Measurements from ENCODE around the gene CNTNAP5.

DNA sequence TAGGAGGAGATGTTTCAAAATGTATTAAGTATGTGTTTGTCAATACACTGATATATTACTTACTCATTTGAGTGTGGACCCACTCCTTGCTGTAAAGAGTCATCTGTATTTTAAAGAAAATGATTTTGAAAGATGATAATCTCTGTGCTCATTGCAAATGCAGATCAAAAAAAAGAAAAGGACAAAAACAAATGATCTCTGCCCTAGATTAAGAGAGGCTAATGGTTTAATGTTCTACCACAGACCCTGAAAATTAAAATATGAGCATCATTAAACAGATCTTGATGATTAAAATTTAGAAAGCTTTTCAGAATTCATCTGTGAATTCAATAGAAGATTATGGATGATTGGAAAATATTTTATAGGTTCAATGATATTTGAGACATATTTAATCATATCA, 136.5 kb downstream of the CNTNAP5 start:
- TF ChIP-seq, protein P1, sequence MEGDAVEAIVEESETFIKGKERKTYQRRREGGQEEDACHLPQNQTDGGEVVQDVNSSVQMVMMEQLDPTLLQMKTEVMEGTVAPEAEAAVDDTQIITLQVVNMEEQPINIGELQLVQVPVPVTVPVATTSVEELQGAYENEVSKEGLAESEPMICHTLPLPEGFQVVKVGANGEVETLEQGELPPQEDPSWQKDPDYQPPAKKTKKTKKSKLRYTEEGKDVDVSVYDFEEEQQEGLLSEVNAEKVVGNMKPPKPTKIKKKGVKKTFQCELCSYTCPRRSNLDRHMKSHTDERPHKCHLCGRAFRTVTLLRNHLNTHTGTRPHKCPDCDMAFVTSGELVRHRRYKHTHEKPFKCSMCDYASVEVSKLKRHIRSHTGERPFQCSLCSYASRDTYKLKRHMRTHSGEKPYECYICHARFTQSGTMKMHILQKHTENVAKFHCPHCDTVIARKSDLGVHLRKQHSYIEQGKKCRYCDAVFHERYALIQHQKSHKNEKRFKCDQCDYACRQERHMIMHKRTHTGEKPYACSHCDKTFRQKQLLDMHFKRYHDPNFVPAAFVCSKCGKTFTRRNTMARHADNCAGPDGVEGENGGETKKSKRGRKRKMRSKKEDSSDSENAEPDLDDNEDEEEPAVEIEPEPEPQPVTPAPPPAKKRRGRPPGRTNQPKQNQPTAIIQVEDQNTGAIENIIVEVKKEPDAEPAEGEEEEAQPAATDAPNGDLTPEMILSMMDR (IDR thresholded peaks at IDR 0.05), result no peak
- no peak for TF ChIP-seq POLR2A (IDR thresholded peaks at IDR 0.05)
